Keratinocyte (primary cell): Measurements from ENCODE around the gene CFAP43. TPM values are rescaled to one million over a fixed set of nuclear protein-coding genes. Genes with fewer than 3 reads are reported as not detected.

Source experiments
- DNase-seq: peaks from one replicate; pipeline ENCODE4 v3.0.0-alpha.2; 2011; ENCODE audit warnings: low read depth, missing footprints, low spot score
- FAIRE-seq: peaks from 2 replicates; lab custom pipeline; 2011; peaks lifted over from hg19 to GRCh38; lab: Jason Lieb, UNC
- H2AFZ ChIP-seq: 2 replicates; pipeline ENCODE4 v1.6.0; 2012; ENCODE audit warnings: low read length, control low read depth, inconsistent platforms; ENCODE audit not compliant: control insufficient read depth
- H3K27ac ChIP-seq: 2 replicates; pipeline ENCODE4 v1.5.1; 2011; ENCODE audit warnings: low read length; ENCODE audit not compliant: control insufficient read depth, insufficient read depth
- H3K27me3 ChIP-seq: 3 replicates; pipeline ENCODE4 v1.6.0; 2011; ENCODE audit warnings: low read length; ENCODE audit not compliant: control insufficient read depth, insufficient read depth; ENCODE audit errors: extremely low read depth
- H3K36me3 ChIP-seq, 2 experiments: 2 replicates in 1 of 2; 3 replicates in 1 of 2; pipeline ENCODE4 v1.5.1; 2011; ENCODE audit warnings: low read length in 2 of 2, mild to moderate bottlenecking in 1 of 2; ENCODE audit not compliant: control insufficient read depth in 2 of 2, insufficient read depth in 2 of 2; ENCODE audit errors: extremely low read depth in 1 of 2
- H3K4me1 ChIP-seq: 3 replicates; pipeline ENCODE4 v1.5.1; 2011; ENCODE audit warnings: low read length; ENCODE audit not compliant: control insufficient read depth, insufficient read depth; ENCODE audit errors: extremely low read depth
- H3K4me2 ChIP-seq: 3 replicates; pipeline ENCODE4 v1.6.0; 2011; ENCODE audit warnings: low read depth, low read length; ENCODE audit not compliant: control insufficient read depth, insufficient read depth; ENCODE audit errors: extremely low read depth
- H3K4me3 ChIP-seq, 3 experiments: fragments of 200-600 bp in 1 of 3; sonication (generic) in 1 of 3; 2 replicates in 2 of 3; 3 replicates in 1 of 3; pipeline ENCODE4 v1.5.1; 2011 to 2016; ENCODE audit warnings: low read length in 3 of 3, mild to moderate bottlenecking in 3 of 3, control low read depth in 2 of 3, inconsistent platforms in 1 of 3, low read depth in 1 of 3, mixed read lengths in 1 of 3, mixed run types in 1 of 3, moderate library complexity in 1 of 3; ENCODE audit not compliant: control insufficient read depth in 2 of 3, insufficient read depth in 2 of 3; ENCODE audit errors: extremely low read depth in 1 of 3
- H3K79me2 ChIP-seq: 2 replicates; pipeline ENCODE4 v1.6.0; 2012; ENCODE audit warnings: low read length; ENCODE audit not compliant: control insufficient read depth, insufficient read depth
- H3K9ac ChIP-seq: 3 replicates; pipeline ENCODE4 v1.6.0; 2011; ENCODE audit warnings: low read length; ENCODE audit not compliant: control insufficient read depth, insufficient read depth; ENCODE audit errors: extremely low read depth
- H3K9me1 ChIP-seq: 3 replicates; pipeline ENCODE4 v1.6.0; 2011; ENCODE audit warnings: low read length; ENCODE audit not compliant: control insufficient read depth, insufficient read depth; ENCODE audit errors: extremely low read depth
- H3K9me3 ChIP-seq: 2 replicates; pipeline ENCODE4 v1.5.1; 2012; ENCODE audit warnings: low read depth, low read length; ENCODE audit not compliant: control insufficient read depth
- H4K20me1 ChIP-seq: 3 replicates; pipeline ENCODE4 v1.6.0; 2011; ENCODE audit warnings: low read length; ENCODE audit not compliant: control insufficient read depth, insufficient read depth; ENCODE audit errors: extremely low read depth
- EZH2 ChIP-seq: IDR thresholded peaks from one replicate; pipeline ENCODE4 v1.6.1; 2012; ENCODE audit warnings: inconsistent platforms, mild to moderate bottlenecking, low read length, moderate library complexity
- dilution Hi-C: fragments of 300-500 bp; cut with MboI; formaldehyde crosslinking; loops from one replicate; pipeline ENCODE4 v1.7.0; 2020; ENCODE audit warnings: low sequenced_read_pairs; ENCODE audit not compliant: extremely low pct_ligation_motif_present
- polyA plus RNA-seq, 5 experiments: library from polyadenylated mRNA; depleted of rRNA in 3 of 5; stranded (reverse) in 3 of 5; stranded (forward) in 1 of 5; unstranded in 1 of 5; fragments of >200 nt; gene quantifications; 1 replicate in 1 of 5; 2 replicates in 3 of 5; 3 replicates in 1 of 5; pipeline versions ENCODE4 v1.2.1 to v1.2.3, GENCODE V29; 2011 to 2012; ENCODE audit warnings: missing spikeins in 2 of 5, low read depth in 1 of 5, low replicate concordance in 1 of 5
- TF ChIP-seq, protein P1 (sequence below), 3 experiments: IDR thresholded peaks in 1 of 3; conservative IDR thresholded peaks in 1 of 3; optimal IDR thresholded peaks in 1 of 3; 2 replicates in 2 of 3; 3 replicates in 1 of 3; pipeline versions ENCODE3 to v1.5.1; 2011; ENCODE audit warnings: low read length in 3 of 3, mild to moderate bottlenecking in 3 of 3, moderate library complexity in 2 of 3, control low read depth in 1 of 3, inconsistent platforms in 1 of 3; ENCODE audit not compliant: insufficient read depth in 2 of 3; ENCODE audit errors: extremely low read depth in 1 of 3

Gene CFAP43
- polyA plus RNA-seq, 1 donor (not counting 4 experiments of a cell fraction or from before 2014, with no cell fraction given): 0.25 TPM

DNA sequence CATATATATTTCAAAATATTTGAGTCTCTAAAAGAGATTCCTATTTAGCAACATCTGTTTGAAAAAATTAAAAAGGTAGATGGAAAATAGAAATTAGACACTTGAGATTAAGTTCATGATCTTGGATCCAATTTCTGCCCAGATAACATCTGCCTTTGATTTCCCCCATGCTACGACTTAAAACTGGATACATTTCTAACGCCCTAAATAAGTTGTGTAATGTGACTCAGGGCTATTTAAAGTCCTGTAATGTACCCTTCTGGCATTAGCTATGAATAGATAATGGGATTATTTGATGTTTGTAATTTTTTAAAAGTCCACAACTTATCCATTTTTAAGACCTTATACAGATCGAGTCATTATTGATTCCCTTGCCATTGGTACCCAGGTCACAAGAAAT lies 23.4 kb downstream of the CFAP43 start:
- FAIRE-seq (no peak), DNase-seq (no peak)
- Histone ChIP-seq H3K9me3 (no peaks in the 10 kb centered on the region), H3K27me3 (no peaks in the 10 kb centered on the region), H3K4me3 (no peak overlapping the region), H3K79me2 (no peaks in the 10 kb centered on the region), H3K27ac (no peak overlapping the region), H3K9me1 (no peaks in the 10 kb centered on the region), H2AFZ (no peak overlapping the region), H3K4me1 (no peaks in the 10 kb centered on the region), H3K36me3 (no peaks in the 10 kb centered on the region), H3K4me2 (no peak overlapping the region), H3K9ac (no peak overlapping the region), H4K20me1 (no peaks in the 10 kb centered on the region)
- dilution Hi-C loops: no loop called here
- TF ChIP-seq EZH2: no peak
- TF ChIP-seq, protein P1, sequence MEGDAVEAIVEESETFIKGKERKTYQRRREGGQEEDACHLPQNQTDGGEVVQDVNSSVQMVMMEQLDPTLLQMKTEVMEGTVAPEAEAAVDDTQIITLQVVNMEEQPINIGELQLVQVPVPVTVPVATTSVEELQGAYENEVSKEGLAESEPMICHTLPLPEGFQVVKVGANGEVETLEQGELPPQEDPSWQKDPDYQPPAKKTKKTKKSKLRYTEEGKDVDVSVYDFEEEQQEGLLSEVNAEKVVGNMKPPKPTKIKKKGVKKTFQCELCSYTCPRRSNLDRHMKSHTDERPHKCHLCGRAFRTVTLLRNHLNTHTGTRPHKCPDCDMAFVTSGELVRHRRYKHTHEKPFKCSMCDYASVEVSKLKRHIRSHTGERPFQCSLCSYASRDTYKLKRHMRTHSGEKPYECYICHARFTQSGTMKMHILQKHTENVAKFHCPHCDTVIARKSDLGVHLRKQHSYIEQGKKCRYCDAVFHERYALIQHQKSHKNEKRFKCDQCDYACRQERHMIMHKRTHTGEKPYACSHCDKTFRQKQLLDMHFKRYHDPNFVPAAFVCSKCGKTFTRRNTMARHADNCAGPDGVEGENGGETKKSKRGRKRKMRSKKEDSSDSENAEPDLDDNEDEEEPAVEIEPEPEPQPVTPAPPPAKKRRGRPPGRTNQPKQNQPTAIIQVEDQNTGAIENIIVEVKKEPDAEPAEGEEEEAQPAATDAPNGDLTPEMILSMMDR (optimal IDR thresholded peaks at IDR 0.05 in 1 of 3, IDR thresholded peaks at IDR 0.05 in 1 of 3, conservative IDR thresholded peaks at IDR 0.05 in 1 of 3; ENCODE audit: extremely low read depth in 1 of 3, insufficient read depth in 2 of 3, low read length in 3 of 3): no peak

DNA sequence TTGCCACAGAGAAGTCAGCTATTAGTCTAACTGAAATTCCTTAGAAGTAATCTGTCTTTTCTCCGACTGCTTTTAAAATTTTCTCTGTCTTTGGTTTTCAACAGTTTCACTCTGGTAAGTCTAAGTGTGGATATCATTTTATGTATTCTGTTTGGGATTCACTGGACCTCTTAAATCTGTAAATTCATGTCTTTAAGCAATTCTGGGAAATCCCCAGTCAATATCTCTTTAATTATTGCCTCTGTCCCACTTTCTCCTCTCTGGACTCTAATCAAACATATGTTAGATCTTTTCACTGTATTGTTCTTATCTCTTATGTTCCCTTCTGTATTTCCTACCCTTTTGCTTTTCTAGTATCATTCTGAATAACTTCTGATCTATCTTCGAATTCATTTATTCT lies 29.9 kb downstream of the CFAP43 start:
- Histone ChIP-seq H3K27me3 (no peaks in the 10 kb centered on the region), H4K20me1 (no peaks in the 10 kb centered on the region), H3K4me3 (no peak overlapping the region), H3K4me2 (no peak overlapping the region), H3K4me1 (peaks cover 5% of the 10 kb centered on the region), H3K36me3 (no peaks in the 10 kb centered on the region), H3K9me1 (no peaks in the 10 kb centered on the region), H3K9me3 (no peaks in the 10 kb centered on the region), H3K27ac (no peak overlapping the region), H2AFZ (no peak overlapping the region), H3K9ac (no peak overlapping the region), H3K79me2 (no peaks in the 10 kb centered on the region)
- no peak for TF ChIP-seq EZH2
- TF ChIP-seq, protein P1 (optimal IDR thresholded peaks at IDR 0.05 in 1 of 3, IDR thresholded peaks at IDR 0.05 in 1 of 3, conservative IDR thresholded peaks at IDR 0.05 in 1 of 3; ENCODE audit: extremely low read depth in 1 of 3, insufficient read depth in 2 of 3, low read length in 3 of 3): no peak
- DNase-seq (no peak), FAIRE-seq (no peak)
- dilution Hi-C loops: no loop called here
